Lung (tissue), 12 donors: ENCODE data around the gene AGPS. TPM values are rescaled to one million over a fixed set of nuclear protein-coding genes. Genes with fewer than 3 reads are reported as not detected.
"Not testable (repeated sequence)": the region's sequence is repeated elsewhere in the genome, so short reads cannot be mapped to it uniquely, and the experiment has no call there.

Experiments
- ATAC-seq: fragments of 200-7000 bp; cut with Tn5 transposase; one replicate; pipeline ENCODE4 v1.9.1; 2020; ENCODE audit warnings: moderate number of reproducible peaks; ENCODE audit not compliant: insufficient read depth, low FRiP score
- DNase-seq, 3 donors: peaks; one replicate each; pipeline ENCODE4 v3.0.0-alpha.2; 2013 to 2017
- H3K27ac ChIP-seq, 2 donors: one replicate each; pipeline ENCODE4 v1.5.1; 2013; ENCODE audit warnings: mild to moderate bottlenecking in 2 of 2, moderate library complexity in 2 of 2, control low read depth in 1 of 2, inconsistent platforms in 1 of 2, low read depth in 1 of 2, low read length in 1 of 2
- H3K27me3 ChIP-seq, 3 donors: one replicate each; pipeline ENCODE4 v1.5.1; 2013; ENCODE audit warnings: low read length in 2 of 3; ENCODE audit not compliant: control insufficient read depth in 3 of 3, insufficient read depth in 3 of 3
- H3K36me3 ChIP-seq, 4 donors: one replicate each; pipeline ENCODE4 v1.5.1; 2013; ENCODE audit warnings: low read length in 4 of 4, mild to moderate bottlenecking in 1 of 4, moderate library complexity in 1 of 4; ENCODE audit not compliant: control insufficient read depth in 4 of 4, insufficient read depth in 4 of 4
- H3K4me1 ChIP-seq, 5 donors: one replicate each; pipeline ENCODE4 v1.5.1; 2013; ENCODE audit warnings: low read length in 5 of 5, mild to moderate bottlenecking in 2 of 5, moderate library complexity in 1 of 5; ENCODE audit not compliant: control insufficient read depth in 5 of 5, insufficient read depth in 5 of 5
- H3K4me3 ChIP-seq: one replicate; pipeline ENCODE4 v1.5.1; 2013; ENCODE audit warnings: mild to moderate bottlenecking, control low read depth, moderate library complexity
- H3K9ac ChIP-seq, 2 donors: one replicate each; pipeline ENCODE4 v1.5.1; 2013; ENCODE audit warnings: low read length in 2 of 2, control low read depth in 1 of 2; ENCODE audit not compliant: insufficient read depth in 1 of 2
- H3K9me3 ChIP-seq, 4 donors: one replicate each; pipeline ENCODE4 v1.5.1; 2013; ENCODE audit warnings: low read length in 3 of 4, mild to moderate bottlenecking in 1 of 4, moderate library complexity in 1 of 4; ENCODE audit not compliant: control insufficient read depth in 4 of 4, insufficient read depth in 3 of 4
- WGBS, 2 donors: extraction: QIAGEN DNeasy Blood & Tissue Kit; methylation state at CpG; one replicate each; pipeline ENCODE4 v1.1.7; 2013; 5-methylcytosine and 5-hydroxymethylcytosine counted together
- polyA plus RNA-seq, 2 donors: library from polyadenylated mRNA; stranded (reverse); fragments of 200-250 nt; gene quantifications; one replicate each; pipeline ENCODE4 v1.2.1, GENCODE V29; 2013
- total RNA-seq, 2 donors: library from RNA; depleted of rRNA in 1 of 2; stranded (reverse); fragments of >200 nt in 1 of 2; gene quantifications; one replicate each; pipeline ENCODE4 v1.2.1, GENCODE V29; 2014 to 2021
- TF ChIP-seq, protein P1 (sequence below): IDR thresholded peaks from 2 replicates; pipeline ENCODE4 v1.5.1; 2012; ENCODE audit warnings: mild to moderate bottlenecking; ENCODE audit errors: control extremely low read depth, extremely low read depth
- donor health status: control.
- donor health status: control.
- donor health status: Bipolar disorder and iron deficiency.
- donor health status: healthy.
- donor health status: DM: yes; HTN: yes; CAD: no.

AGPS gene
- total and polyA plus RNA-seq, 4 donors, result 5.2 to 43.9 (median 23.8) TPM

- no peak for DNase-seq
- Histone ChIP-seq H3K36me3 (no peaks in the 10 kb centered on the region), H3K27ac (no peak overlapping the region), H3K27me3 (no peaks in the 10 kb centered on the region), H3K4me1 (peaks cover 0 to 8% (median 0%) of the 10 kb centered on the region in 5 donors), H3K4me3 (no peak overlapping the region), H3K9ac (no peak overlapping the region), H3K9me3 (no peaks in the 10 kb centered on the region)
- no peak for ATAC-seq
- TF ChIP-seq, protein P1, sequence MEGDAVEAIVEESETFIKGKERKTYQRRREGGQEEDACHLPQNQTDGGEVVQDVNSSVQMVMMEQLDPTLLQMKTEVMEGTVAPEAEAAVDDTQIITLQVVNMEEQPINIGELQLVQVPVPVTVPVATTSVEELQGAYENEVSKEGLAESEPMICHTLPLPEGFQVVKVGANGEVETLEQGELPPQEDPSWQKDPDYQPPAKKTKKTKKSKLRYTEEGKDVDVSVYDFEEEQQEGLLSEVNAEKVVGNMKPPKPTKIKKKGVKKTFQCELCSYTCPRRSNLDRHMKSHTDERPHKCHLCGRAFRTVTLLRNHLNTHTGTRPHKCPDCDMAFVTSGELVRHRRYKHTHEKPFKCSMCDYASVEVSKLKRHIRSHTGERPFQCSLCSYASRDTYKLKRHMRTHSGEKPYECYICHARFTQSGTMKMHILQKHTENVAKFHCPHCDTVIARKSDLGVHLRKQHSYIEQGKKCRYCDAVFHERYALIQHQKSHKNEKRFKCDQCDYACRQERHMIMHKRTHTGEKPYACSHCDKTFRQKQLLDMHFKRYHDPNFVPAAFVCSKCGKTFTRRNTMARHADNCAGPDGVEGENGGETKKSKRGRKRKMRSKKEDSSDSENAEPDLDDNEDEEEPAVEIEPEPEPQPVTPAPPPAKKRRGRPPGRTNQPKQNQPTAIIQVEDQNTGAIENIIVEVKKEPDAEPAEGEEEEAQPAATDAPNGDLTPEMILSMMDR, result no peak
- WGBS, 2 donors, result 96 to 97% methylated on average over 3 of the region's 3 CpGs
Observed at GRCh38 chr2:177348733-177349693, 43.6 kb upstream of the AGPS start.

GRCh38 chr2:177350624-177351023 lies 41.9 kb upstream of the AGPS start:
- H3K9ac ChIP-seq, ATAC-seq, H3K4me3 ChIP-seq, H3K9me3 ChIP-seq, H3K27me3 ChIP-seq, H3K4me1 ChIP-seq, H3K36me3 ChIP-seq, DNase-seq: not testable (repeated sequence)
- H3K27ac ChIP-seq, result peak overlapping the region in 1 of 2 donors; percentile 64
- 74 to 82% methylated on average over 1 of the region's 1 CpG for WGBS, 2 donors

- H3K4me1 ChIP-seq, H3K4me3 ChIP-seq, ATAC-seq, H3K27me3 ChIP-seq, H3K9me3 ChIP-seq, H3K9ac ChIP-seq, H3K36me3 ChIP-seq, H3K27ac ChIP-seq, DNase-seq: not testable (repeated sequence)
- WGBS, 2 donors, result 93 to 95% methylated on average over 1 of the region's 1 CpG
Observed at GRCh38 chr2:177351121-177351520, 41.5 kb upstream of the AGPS start.

GRCh38 chr2:177352441-177353186 lies 40.0 kb upstream of the AGPS start:
- Histone ChIP-seq H3K4me3 (no peak overlapping the region), H3K27ac (no peak overlapping the region), H3K27me3 (no peaks in the 10 kb centered on the region), H3K4me1 (peaks cover 0 to 8% (median 0%) of the 10 kb centered on the region in 5 donors), H3K9me3 (no peaks in the 10 kb centered on the region), H3K36me3 (no peaks in the 10 kb centered on the region), H3K9ac (no peak overlapping the region)
- TF ChIP-seq, protein P1, result no peak
- ATAC-seq, result peak; percentile 65
- DNase-seq, result peak in 1 of 3 donors; percentile 27
- 2 to 12% methylated on average over 4 of the region's 4 CpGs for WGBS, 2 donors
